Measurements from ENCODE around the gene MAP4K2.

- no peak for TF ChIP-seq EP300 (IDR thresholded peaks at IDR 0.05)
- TF ChIP-seq POLR2A (IDR thresholded peaks at IDR 0.05): no peak
These were observed 33.5 kb upstream of the MAP4K2 start for GRCh38 chr11:64836448-64837072.

Data from stomach (tissue), 4 donors.